Lower lobe of right lung (tissue), 2 donors: Measurements from ENCODE around the gene TCF3. TPM values are rescaled to one million over a fixed set of nuclear protein-coding genes. Genes with fewer than 3 reads are reported as not detected.

ENCODE experiments used
- ATAC-seq, 2 donors: fragments of 200-7000 bp; cut with Tn5 transposase; one replicate each; pipeline ENCODE4 v1.9.1; 2020 to 2022; ENCODE audit warnings: mild to moderate bottlenecking in 2 of 2, moderate library complexity in 2 of 2
- DNase-seq: peaks from one replicate; pipeline ENCODE4 v3.0.0-alpha.2; 2020
- H3K27ac ChIP-seq: fragments of 200-600 bp; one replicate; pipeline ENCODE4 v1.8.0; 2022
- H3K27me3 ChIP-seq: fragments of 200-600 bp; one replicate; pipeline ENCODE4 v1.8.0; 2022; ENCODE audit warnings: low read depth
- H3K36me3 ChIP-seq: fragments of 200-600 bp; one replicate; pipeline ENCODE4 v1.8.0; 2022; ENCODE audit warnings: mild to moderate bottlenecking
- H3K4me1 ChIP-seq: fragments of 200-600 bp; one replicate; pipeline ENCODE4 v1.8.0; 2022
- H3K4me3 ChIP-seq: fragments of 200-600 bp; one replicate; pipeline ENCODE4 v1.8.0; 2022; ENCODE audit warnings: mild to moderate bottlenecking
- H3K9me3 ChIP-seq: fragments of 200-600 bp; one replicate; pipeline ENCODE4 v1.8.0; 2022
- CTCF ChIP-seq: fragments of 200-600 bp; IDR thresholded peaks from one replicate; pipeline ENCODE4 v1.8.0; 2022; ENCODE audit warnings: antibody characterized with exemption, mild to moderate bottlenecking
- intact Hi-C: fragments of 100-400 bp; cut with DNase I; formaldehyde crosslinking; loops from one replicate; pipeline ENCODE4 v1.11.0; 2022
- total RNA-seq: library from RNA; stranded (reverse); fragmentation: NEBNext Ultra II Directional; extraction: Animal tissue kit (Norgen Biotek cat#: 25700); gene quantifications from one replicate; pipeline ENCODE4 v1.2.1, GENCODE V29; 2021
- donor health status: DM: no; HTN: yes; CAD: no; lungs with severe emphysema.

TCF3 gene
- total RNA-seq, 1 donor from 2014 or later = 44.5 TPM

DNA sequence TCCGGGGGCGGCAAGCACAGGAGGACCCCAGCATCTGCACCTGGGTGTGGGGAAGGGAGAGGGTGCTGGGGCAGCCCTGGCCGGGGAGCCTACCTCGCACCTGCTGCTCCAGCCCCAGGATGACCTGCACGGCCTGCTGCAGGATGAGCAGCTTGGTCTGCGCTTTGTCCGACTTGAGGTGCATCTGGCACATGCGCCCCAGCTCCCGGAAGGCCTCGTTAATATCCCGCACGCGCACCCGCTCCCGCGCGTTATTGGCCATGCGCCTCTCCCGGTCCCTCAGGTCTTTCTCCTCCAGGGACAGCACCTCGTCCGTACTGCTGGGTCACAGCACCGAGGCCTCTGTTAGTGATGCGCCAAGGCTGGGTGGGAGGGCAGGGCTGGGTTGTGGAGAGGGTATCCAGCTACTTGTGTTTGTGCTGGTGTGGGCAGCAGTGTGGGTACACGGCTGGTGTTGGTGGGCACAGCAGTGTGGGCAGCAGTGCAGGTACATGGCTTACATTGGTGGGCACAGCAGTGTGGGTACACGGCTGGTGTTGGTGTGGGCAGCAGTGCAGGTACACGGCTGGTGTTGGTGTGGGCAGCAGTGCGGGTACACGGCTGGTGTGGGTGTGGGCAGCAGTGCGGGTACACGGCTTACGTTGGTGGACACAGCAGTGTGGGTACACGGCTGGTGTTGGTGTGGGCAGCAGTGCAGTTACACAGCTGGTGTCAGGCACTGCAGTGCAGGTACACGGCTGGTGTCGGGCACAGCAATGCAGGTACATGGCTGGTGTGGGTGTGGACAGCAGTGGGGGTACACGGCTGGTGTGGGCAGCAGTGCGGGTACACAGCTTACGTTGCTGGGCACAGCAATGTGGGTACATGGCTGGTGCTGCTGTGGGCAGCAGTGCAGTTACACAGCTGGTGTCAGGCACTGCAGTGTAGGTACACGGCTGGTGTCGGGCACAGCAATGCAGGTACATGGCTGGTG is 40.0 kb downstream of the TCF3 start:
- Histone ChIP-seq H3K4me1 (peaks cover 16% of the 10 kb centered on the region), H3K27ac (no peak overlapping the region), H3K9me3 (no peaks in the 10 kb centered on the region), H3K36me3 (peaks cover 55% of the 10 kb centered on the region), H3K27me3 (no peaks in the 10 kb centered on the region), H3K4me3 (no peak overlapping the region)
- intact Hi-C loops = no loop called here
- TF ChIP-seq CTCF = no peak
- DNase-seq = no peak
- ATAC-seq = no peak

DNA sequence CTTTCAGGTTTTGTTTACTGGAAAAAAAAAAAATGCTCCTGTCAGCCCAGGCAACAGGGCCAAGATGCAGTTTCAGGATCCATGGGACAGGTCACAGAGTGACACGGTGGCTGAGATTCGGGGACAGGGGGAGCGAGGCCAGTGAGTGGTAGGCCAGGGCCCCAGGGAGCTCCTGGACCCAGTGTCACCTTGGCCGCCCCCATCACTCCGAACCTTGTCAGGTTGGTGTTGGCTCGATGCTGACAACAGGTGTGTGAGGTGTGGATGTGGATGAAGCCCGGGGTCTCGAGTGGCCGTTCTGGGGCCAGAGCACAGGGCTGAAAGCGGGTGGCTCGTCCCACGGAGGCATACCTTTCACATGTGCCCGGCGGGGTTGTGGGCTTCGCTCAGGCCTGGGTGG is 41.1 kb downstream of the TCF3 start:
- TF ChIP-seq CTCF = no peak

GRCh38 chr19:1610579-1610978 is 41.8 kb downstream of the TCF3 start:
- H3K9me3 ChIP-seq = no peaks in the 10 kb centered on the region

More for the DNA sequence above, 41.1 kb downstream of the TCF3 start:
- peaks cover 19% of the 10 kb centered on the region for H3K4me1 ChIP-seq
- ATAC-seq (no peak), DNase-seq (no peak)
- intact Hi-C loops = no loop called here
- H3K9me3 ChIP-seq = no peaks in the 10 kb centered on the region
- H3K27ac ChIP-seq = no peak overlapping the region
- no peaks in the 10 kb centered on the region for H3K27me3 ChIP-seq
- H3K4me3 ChIP-seq = no peak overlapping the region
- H3K36me3 ChIP-seq = peaks cover 49% of the 10 kb centered on the region

DNA sequence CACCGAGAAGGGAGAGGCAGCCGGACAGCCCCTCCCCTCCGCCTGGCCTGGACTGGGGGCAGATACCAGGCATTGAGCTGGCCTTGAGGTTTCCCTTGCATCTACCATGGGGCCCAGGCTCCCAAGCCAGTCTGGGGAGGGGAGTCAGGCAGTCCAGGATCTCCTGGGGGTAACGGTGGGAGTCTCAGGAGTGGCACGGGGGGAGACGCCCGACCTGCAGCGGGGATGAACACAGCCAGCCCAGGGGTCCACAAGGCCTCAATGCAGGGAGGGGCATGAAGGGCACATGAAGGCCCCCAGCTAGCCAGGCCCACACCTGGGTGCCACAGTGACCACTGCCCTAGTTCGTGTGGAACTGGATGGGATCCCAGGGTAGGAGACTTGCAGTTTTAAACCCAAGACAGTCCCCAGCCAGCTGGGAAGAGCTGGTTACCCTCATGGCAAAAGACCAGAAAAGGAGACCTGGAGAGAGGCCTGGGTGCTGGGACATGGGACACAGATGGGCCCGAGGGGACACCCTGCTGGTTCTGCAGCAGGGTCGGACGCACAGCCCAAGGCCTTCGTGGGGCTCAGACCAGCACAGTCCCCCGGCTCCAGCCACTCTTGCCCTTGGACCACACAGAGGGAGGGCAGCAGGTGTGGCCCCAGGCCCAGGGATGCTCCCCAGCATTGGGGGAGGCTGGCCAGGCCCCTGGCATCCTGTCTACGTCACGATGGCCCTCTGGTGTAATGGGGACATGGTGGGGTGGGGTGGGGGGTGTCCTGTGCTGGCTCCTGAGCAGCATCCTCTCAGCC is 42.5 kb downstream of the TCF3 start:
- no peak for ATAC-seq
- Histone ChIP-seq H3K27me3 (no peaks in the 10 kb centered on the region), H3K9me3 (no peaks in the 10 kb centered on the region), H3K4me1 (peaks cover 28% of the 10 kb centered on the region), H3K36me3 (peaks cover 35% of the 10 kb centered on the region), H3K4me3 (no peak overlapping the region), H3K27ac (no peak overlapping the region)
- DNase-seq = no peak
- no peak for TF ChIP-seq CTCF
- intact Hi-C loops = no loop called here

More at GRCh38 chr19:1610579-1610978, 41.8 kb downstream of the TCF3 start:
- no peak overlapping the region for H3K4me3 ChIP-seq
- H3K4me1 ChIP-seq = peaks cover 27% of the 10 kb centered on the region
- ATAC-seq (no peak), DNase-seq (no peak)
- H3K27ac ChIP-seq = no peak overlapping the region
- H3K36me3 ChIP-seq = peaks cover 42% of the 10 kb centered on the region
- TF ChIP-seq CTCF = no peak
- intact Hi-C loops = no loop called here
- H3K27me3 ChIP-seq = no peaks in the 10 kb centered on the region

GRCh38 chr19:1609103-1609396 is 43.4 kb downstream of the TCF3 start:
- no peak for ATAC-seq
- Histone ChIP-seq H3K36me3 (peaks cover 26% of the 10 kb centered on the region), H3K27ac (peak overlapping the region; percentile 31), H3K27me3 (no peaks in the 10 kb centered on the region), H3K9me3 (no peaks in the 10 kb centered on the region), H3K4me3 (peak overlapping the region; percentile 27), H3K4me1 (peaks cover 36% of the 10 kb centered on the region)
- TF ChIP-seq CTCF = no peak
- intact Hi-C loops = no loop called here
- no peak for DNase-seq
